Measurements from ENCODE around the gene BLM.

- TF ChIP-seq CTCF (IDR thresholded peaks at IDR 0.05) (no peak), EZH2 (IDR thresholded peaks at IDR 0.05) (no peak)
These were observed 24.9 kb downstream of the BLM start for GRCh38 chr15:90742087-90742486.

Data from neural progenitor cell (in vitro differentiated cells).